ENCODE data around the gene SURF4.

GRCh38 chr9:133342570-133342969 is 33.3 kb downstream of the SURF4 start:
- TF ChIP-seq POLR2AphosphoS5 (IDR thresholded peaks at IDR 0.05; ENCODE audit: low read depth, low read length) (no peak), SIN3A (IDR thresholded peaks at IDR 0.05; ENCODE audit: borderline replicate concordance, insufficient read depth, low read length) (no peak), REST (IDR thresholded peaks at IDR 0.05; ENCODE audit: insufficient read depth in 1 of 2, low read depth in 2 of 2, low read length in 2 of 2) (no peak), TAF1 (IDR thresholded peaks at IDR 0.05; ENCODE audit: borderline replicate concordance, insufficient read depth, low read length) (no peak)

Measured in PFSK-1 (cell line).